ENCODE data around the gene XYLT2. TPM values are rescaled to one million over a fixed set of nuclear protein-coding genes. Genes with fewer than 3 reads are reported as not detected.

Gene XYLT2
- polyA plus RNA-seq, 4 donors = 18.2 to 24.5 (median 19.1) TPM

GRCh38 chr17:50347117-50347893 is 1.4 kb downstream of the XYLT2 start:
- DNase-seq (ENCODE audit: low read depth in 4 of 4, low spot score in 3 of 4) = no peak

DNA sequence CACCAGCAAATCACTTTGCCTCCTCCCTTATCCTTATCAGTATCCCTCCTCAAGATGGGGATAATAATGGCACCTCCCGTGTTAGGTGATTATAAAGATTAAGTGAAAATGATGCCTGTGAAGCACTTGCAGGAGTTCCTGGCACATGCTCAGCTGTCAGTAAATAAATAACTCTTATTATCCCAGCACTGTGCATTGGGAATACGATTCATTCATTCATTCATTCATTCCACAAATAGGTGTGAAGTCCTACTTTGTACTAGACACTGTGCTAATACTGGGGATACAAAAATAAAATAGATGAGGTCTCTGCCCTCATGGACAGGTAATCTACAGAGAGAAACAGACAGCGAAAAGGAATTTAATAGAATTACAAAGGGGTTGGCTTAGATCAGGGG is 2.0 kb downstream of the XYLT2 start:
- no peak for DNase-seq (ENCODE audit: low read depth in 4 of 4, low spot score in 3 of 4)

DNA sequence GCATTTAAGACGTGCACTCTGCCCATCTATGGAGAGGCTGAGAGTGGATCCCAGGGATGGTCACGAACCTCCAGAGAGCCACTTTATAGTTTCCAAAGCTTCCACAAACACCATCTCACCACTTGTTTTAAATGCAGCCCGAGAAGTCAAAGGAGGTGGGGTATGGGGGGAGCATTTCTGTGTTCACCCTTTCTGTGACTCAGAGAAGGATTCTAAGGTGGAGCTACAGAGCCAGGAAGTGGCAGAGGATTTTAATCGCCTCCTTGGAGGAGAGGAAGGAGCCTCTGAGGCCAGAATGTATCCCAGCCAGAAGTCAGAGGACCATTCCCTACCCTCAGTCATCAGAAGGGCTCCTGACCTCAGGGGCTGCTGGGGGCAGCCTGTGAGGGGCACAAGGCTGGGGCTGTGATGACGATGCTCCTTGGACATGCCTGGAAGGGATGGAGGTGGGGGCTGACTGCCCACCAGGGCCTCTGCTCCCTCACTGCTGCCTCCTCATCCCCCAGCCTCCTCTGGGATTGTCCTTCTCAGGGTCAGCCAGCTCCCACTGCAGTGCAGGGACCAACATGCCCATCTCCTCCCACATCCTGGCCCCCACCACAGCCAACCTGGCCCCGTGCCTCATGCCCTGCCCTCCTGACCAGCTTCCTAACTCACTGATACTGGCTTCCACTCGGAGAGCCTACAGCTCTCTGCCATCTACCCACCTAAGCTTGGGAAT is 2.8 kb downstream of the XYLT2 start:
- DNase-seq (ENCODE audit: low read depth in 4 of 4, low spot score in 3 of 4) = no peak

DNA sequence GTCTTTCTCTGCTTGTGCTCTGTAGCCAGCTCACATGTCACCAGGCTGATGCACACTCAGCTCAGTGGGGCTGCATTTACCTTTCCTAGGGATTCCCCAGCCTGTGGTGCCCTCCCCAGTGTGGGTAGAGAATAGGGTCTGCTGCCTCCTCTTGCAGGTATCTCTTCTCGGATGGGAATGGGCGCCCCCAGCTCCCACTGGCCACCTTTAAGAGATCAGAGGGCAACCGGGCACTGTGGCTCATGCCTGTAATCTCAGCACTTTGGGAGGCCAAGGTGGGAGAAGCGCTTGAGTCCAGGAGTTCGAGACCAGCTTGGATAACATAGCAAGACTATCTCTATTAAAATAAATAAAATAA is 3.3 kb downstream of the XYLT2 start:
- DNase-seq (ENCODE audit: low read depth in 4 of 4, low spot score in 3 of 4) = no peak

DNA sequence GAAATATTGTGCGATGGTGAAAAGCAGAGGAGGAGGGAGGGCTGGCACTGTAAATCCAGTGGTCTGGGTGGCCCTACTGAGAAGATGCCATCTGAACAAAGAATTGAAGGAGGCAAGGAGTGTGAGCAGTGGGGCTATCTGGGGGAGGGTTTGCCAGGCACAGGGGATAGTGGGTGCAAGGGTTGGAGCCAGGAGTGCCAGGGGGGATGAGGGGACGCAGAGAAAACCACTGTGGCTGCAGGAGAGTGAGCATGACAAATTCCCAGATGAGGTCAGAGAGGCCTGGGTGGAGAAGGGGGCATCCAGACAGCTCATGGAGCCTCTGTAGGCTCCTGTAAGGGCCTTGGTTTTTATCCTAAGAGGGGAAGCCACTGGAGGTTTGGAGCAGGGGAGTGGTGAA is 4.8 kb downstream of the XYLT2 start:
- no peak for DNase-seq (ENCODE audit: low read depth in 4 of 4, low spot score in 3 of 4)

DNA sequence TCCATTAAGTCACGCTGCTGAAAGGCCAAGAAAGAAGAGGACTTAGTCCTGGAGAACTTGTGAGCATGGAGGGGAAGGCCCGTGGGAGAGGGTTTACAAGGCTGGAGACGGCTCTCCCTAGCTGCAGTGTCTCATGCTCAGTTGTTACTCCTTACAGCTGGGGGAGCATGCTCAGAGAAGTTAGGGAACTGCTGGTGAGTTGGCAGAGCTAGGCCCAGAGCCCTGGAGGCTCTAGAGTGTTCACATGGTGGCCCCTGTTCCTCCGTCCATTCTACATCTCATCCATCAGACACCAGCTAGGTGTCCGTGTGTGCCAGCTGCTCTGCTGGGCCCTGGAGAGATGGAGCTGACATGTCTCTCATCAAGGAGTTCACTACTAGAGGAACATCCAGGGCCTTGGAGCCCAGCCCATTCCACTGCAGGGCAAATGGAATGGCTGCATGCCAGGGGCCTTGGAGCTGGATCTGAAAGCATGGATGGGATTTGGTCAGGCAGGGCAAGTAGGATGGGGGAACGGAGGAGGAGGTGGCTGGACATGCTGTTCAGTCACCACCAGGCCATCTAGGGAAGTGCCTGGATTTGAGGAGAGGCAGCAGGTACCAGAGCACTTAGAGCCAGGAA is 6.3 kb downstream of the XYLT2 start:
- DNase-seq (ENCODE audit: low read depth in 4 of 4, low spot score in 3 of 4) = no peak

- no peak for DNase-seq (ENCODE audit: low read depth in 4 of 4, low spot score in 3 of 4)
Observed at GRCh38 chr17:50352693-50353599, 7.0 kb downstream of the XYLT2 start.

- DNase-seq (ENCODE audit: low read depth in 4 of 4, low spot score in 3 of 4) = no peak
Observed at GRCh38 chr17:50353600-50354195, 7.8 kb downstream of the XYLT2 start.

DNA sequence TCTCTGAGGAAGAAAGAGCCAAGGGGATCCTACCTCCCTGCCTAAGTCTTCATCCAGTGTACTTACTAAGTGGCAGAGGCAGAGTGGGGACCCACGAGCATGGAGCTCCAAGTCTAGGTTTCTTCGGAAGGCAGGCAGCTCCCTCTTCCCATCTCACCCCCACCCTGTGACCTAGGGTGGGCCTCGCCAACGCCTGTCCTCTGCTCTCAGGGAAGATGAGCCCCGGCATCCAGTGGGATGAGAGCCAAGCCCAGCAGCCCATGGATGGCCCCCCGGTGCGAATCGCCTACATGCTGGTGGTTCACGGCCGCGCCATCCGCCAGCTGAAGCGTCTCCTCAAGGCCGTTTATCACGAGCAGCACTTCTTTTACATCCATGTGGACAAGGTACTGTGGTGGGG is 8.3 kb downstream of the XYLT2 start:
- no peak for DNase-seq (ENCODE audit: low read depth in 4 of 4, low spot score in 3 of 4)

DNA sequence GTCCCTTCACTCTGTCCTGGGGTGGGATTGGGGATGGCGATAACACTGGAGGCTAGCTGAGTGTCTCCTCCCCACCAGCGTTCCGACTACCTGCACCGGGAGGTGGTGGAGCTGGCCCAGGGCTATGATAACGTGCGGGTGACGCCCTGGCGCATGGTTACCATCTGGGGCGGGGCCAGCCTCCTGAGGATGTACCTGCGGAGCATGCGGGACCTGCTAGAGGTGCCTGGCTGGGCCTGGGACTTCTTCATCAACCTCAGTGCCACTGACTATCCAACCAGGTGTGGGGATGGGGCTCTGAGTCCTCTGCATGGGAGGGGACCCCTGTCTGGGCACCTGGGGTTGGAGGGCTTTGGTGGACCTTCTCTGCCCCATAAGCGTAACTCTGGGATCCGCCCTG is 8.8 kb downstream of the XYLT2 start:
- no peak for DNase-seq (ENCODE audit: low read depth in 4 of 4, low spot score in 3 of 4)

GRCh38 chr17:50355336-50355700 is 9.4 kb downstream of the XYLT2 start:
- no peak for DNase-seq (ENCODE audit: low read depth in 4 of 4, low spot score in 3 of 4)

- no peak for DNase-seq (ENCODE audit: low read depth in 4 of 4, low spot score in 3 of 4)
Observed at GRCh38 chr17:50355701-50356341, 9.9 kb downstream of the XYLT2 start.

DNA sequence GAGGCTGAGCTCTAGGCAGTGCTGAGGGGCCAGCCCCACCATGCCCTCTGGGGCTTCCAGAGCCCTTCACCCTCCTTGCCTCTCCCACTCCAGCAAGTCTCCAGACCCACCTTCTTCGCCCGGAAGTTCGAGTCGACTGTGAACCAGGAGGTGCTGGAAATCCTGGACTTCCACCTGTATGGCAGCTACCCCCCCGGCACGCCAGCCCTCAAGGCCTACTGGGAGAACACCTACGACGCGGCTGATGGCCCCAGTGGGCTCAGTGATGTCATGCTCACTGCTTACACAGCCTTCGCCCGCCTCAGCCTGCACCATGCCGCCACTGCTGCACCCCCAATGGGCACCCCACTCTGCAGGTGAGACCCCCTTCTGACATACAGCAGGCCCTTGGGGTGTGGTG is 10.5 kb downstream of the XYLT2 start:
- DNase-seq (ENCODE audit: low read depth in 4 of 4, low spot score in 3 of 4) = no peak

GRCh38 chr17:50356892-50357510 is 11.1 kb downstream of the XYLT2 start:
- DNase-seq (ENCODE audit: low read depth in 4 of 4, low spot score in 3 of 4) = no peak

GRCh38 chr17:50358177-50358576 is 12.3 kb downstream of the XYLT2 start:
- DNase-seq (ENCODE audit: low read depth in 4 of 4, low spot score in 3 of 4) = no peak

GRCh38 chr17:50359005-50359699 is 13.2 kb downstream of the XYLT2 start:
- no peak for DNase-seq (ENCODE audit: low read depth in 4 of 4, low spot score in 3 of 4)

GRCh38 chr17:50359998-50360461 is 14.1 kb downstream of the XYLT2 start:
- no peak for DNase-seq (ENCODE audit: low read depth in 4 of 4, low spot score in 3 of 4)

DNA sequence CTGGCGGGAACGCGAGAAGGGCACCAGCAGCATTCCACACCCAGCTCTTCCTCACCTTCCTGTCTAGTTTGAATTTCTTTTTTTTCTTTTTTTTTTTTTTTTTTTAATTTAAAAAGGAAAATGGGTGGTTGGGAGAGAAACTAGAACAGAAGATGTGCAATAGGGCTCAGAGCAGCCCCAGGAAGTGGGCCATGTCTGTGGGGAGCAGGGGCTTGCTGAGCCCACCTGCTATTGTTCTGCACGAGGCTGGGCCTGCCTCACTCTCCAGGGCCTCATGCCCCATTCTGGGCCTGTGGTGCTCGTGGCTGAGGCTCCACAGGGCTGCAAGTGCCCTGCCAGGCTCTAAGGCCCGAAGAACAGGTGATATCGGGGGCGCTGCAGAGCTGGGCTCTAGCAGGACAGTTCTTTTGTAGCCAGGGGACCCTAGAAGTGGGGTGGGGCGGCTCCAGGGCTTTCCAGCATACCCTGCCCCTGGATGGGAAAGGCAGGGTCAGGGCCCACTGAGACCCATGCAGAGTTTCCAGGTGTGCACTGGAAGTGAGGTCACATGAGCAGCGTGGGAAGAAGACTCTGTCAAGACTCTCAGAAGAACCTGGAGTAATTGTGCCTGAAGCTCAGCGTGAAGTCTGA is 14.7 kb downstream of the XYLT2 start:
- DNase-seq (ENCODE audit: low read depth in 4 of 4, low spot score in 3 of 4) = no peak
